Nephron progenitor cell (in vitro differentiated cells): ENCODE data around the gene RNF146.

ENCODE experiments used
- DNase-seq: peaks from one replicate; pipeline ENCODE4 v3.0.0; 2021
- H3K27ac Mint-ChIP-seq: 2 replicates; pipeline ENCODE4 v1.8.0; 2021; ENCODE audit warnings: mild to moderate bottlenecking, moderate library complexity, mixed read lengths
- H3K27me3 Mint-ChIP-seq: 2 replicates; pipeline ENCODE4 v1.8.0; 2021; ENCODE audit warnings: mild to moderate bottlenecking, low read depth, mixed read lengths; ENCODE audit not compliant: poor library complexity
- H3K36me3 Mint-ChIP-seq: 2 replicates; pipeline ENCODE4 v1.8.0; 2021; ENCODE audit warnings: low read depth, mixed read lengths
- H3K4me1 Mint-ChIP-seq: 2 replicates; pipeline ENCODE4 v1.8.0; 2021; ENCODE audit warnings: mixed read lengths
- H3K4me3 Mint-ChIP-seq: 2 replicates; pipeline ENCODE4 v1.8.0; 2021; ENCODE audit warnings: mild to moderate bottlenecking, moderate library complexity, mixed read lengths
- H3K9me3 Mint-ChIP-seq: 2 replicates; pipeline ENCODE4 v1.8.0; 2021; ENCODE audit warnings: mild to moderate bottlenecking, moderate library complexity, mixed read lengths
- CTCF ChIP-seq: fragments of 200-600 bp; sonication (generic); IDR thresholded peaks from 2 replicates; pipeline ENCODE4 v1.5.0; 2021; ENCODE audit warnings: antibody characterized with exemption

Gene RNF146

GRCh38 chr6:127300411-127300810 is 33.7 kb downstream of the RNF146 start:
- peaks cover 11% of the 10 kb centered on the region for H3K4me1 Mint-ChIP-seq
- peaks cover 62% of the 10 kb centered on the region for H3K36me3 Mint-ChIP-seq
- no peak for TF ChIP-seq CTCF
- no peak for DNase-seq
- H3K27me3 Mint-ChIP-seq: no peaks in the 10 kb centered on the region
- peaks cover 7% of the 10 kb centered on the region for H3K9me3 Mint-ChIP-seq
- no peak overlapping the region for H3K27ac Mint-ChIP-seq
- no peak overlapping the region for H3K4me3 Mint-ChIP-seq

DNA sequence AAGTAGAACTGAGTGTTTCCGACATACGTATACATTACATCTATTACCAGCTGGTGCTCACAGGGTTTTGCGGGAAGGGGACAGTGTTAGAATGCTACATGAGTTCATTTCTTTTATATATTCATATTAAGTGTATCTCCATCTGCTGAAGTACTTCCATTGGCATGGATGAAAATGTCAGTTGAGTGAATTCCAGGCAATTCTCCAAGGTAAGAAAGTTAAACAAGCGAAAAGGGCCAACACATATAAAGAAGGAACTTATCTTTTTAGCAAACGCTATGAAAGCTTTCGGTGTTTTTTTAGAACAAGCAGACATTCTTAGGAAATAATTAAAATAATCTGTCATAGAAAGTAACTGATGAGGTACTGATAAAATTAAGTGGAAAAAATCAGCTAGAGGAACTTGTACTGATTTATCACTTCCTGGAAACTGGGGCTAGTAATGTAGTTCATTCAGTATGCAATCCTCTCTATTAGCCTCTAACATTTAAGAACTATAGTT is 34.6 kb downstream of the RNF146 start:
- DNase-seq: no peak
- no peak overlapping the region for H3K4me3 Mint-ChIP-seq
- H3K27me3 Mint-ChIP-seq: no peaks in the 10 kb centered on the region
- H3K9me3 Mint-ChIP-seq: peaks cover 16% of the 10 kb centered on the region
- peaks cover 11% of the 10 kb centered on the region for H3K4me1 Mint-ChIP-seq
- H3K36me3 Mint-ChIP-seq: peaks cover 62% of the 10 kb centered on the region
- peak overlapping the region; percentile 36 for H3K27ac Mint-ChIP-seq
- no peak for TF ChIP-seq CTCF

DNA sequence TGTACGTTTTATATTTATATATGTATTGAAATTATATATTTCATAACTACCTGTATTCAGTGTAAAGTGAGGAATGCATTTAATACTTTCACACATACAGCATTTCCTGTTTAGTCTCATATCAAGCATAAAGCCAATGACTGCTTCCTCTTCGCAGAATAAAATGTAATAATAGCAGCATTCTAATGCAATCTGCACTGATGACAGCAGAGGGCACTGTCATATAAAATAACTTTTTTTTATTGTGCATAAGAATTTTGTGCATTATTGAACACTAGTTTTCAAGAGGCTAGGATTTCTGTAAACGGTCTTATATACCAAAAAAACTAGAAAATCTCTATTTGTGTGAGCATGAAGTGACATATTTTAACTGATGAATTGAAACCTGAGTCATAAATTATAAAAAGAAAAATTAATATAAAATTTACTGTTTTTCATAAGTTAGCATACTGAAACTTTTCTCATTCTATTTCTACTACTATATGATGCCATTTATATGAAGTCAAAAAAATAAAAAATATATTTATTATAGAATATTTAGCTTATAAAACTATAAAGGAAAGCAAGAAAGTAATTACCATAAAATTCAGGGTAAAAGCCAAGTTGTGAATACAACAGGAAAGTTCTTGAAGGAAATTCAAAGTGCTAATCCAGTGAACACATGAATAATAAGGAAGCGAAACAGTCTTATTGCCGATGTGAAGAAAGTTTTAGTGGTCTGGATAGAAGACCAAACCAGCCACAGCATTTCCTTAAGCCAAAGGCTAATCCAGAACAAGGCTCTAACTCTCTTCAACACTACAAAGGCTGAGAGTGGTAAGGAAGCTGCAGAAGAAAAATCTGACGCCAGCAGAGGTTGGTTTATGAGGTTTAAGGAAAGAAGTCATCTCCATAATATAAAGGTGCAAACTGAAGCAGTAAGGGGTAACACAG is 36.3 kb downstream of the RNF146 start:
- Mint-ChIP-seq H3K4me1 (peaks cover under 1% of the 10 kb centered on the region), H3K27me3 (no peaks in the 10 kb centered on the region), H3K4me3 (no peak overlapping the region), H3K27ac (peak overlapping the region; percentile 84), H3K36me3 (peaks cover 62% of the 10 kb centered on the region), H3K9me3 (peaks cover 31% of the 10 kb centered on the region)
- TF ChIP-seq CTCF: peak; percentile 53
- no peak for DNase-seq

GRCh38 chr6:127303917-127304316 is 37.3 kb downstream of the RNF146 start:
- H3K27ac Mint-ChIP-seq: peak overlapping the region; percentile 32
- no peak overlapping the region for H3K4me3 Mint-ChIP-seq
- DNase-seq: no peak
- H3K36me3 Mint-ChIP-seq: peaks cover 62% of the 10 kb centered on the region
- no peaks in the 10 kb centered on the region for H3K4me1 Mint-ChIP-seq
- H3K27me3 Mint-ChIP-seq: no peaks in the 10 kb centered on the region
- H3K9me3 Mint-ChIP-seq: peaks cover 40% of the 10 kb centered on the region
- no peak for TF ChIP-seq CTCF

GRCh38 chr6:127305741-127306140 is 39.1 kb downstream of the RNF146 start:
- no peak for TF ChIP-seq CTCF
- H3K4me3 Mint-ChIP-seq: no peak overlapping the region
- no peaks in the 10 kb centered on the region for H3K4me1 Mint-ChIP-seq
- no peaks in the 10 kb centered on the region for H3K27me3 Mint-ChIP-seq
- H3K9me3 Mint-ChIP-seq: peaks cover 50% of the 10 kb centered on the region
- no peak for DNase-seq
- H3K36me3 Mint-ChIP-seq: peaks cover 72% of the 10 kb centered on the region
- no peak overlapping the region for H3K27ac Mint-ChIP-seq
